ENCODE measurements around the gene HFM1.
"Not testable (repeated sequence)": the region's sequence is repeated elsewhere in the genome, so short reads cannot be mapped to it uniquely, and the experiment has no call there.

Gene HFM1

DNA sequence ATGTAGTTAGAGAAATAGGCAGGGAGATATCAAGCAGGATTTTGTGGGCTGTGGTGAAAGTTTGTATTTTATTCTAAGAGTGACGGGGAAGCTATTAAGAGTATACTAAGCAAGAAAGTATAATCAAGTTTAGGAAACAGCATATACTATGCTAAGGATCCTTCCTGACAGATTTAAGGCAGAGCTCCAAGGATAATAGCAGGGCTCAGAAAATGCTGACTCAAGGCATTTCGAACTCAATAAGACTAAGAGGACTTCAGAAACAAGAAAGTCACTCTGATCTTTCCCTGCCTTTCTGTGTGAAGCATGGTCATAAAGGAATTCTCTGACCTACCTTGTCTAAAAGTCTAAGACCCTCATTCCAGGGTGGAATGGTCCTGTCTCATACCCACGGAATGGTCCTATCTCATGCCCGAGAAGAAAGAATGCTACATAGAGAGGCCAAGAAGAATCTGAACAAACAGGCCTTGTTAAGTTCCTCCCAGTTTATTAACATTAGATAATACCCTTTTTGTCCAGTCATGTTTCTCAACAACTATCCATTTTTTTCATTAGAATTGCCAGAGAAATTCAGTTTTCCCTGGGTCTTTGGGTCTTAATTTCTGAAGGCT lies 59.1 kb downstream of the HFM1 start:
- DNase-seq: no peak

DNA sequence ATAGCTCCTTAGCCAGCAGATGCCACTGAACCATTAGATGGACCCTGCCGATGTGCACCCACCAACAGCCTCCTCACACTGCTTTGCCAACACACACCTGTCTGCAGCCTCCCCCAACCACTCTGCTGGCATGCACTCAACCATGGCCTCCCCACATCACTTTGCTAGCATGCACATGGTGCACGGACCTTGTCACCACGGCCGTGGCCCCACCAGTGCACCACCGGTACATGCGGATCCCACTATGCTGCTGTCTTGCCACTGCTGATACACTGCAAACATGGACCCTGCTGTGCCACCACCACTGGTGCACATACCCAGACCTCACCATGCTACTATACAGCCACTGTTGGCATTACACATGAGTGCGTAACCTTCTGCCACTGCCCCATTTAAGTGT lies 66.1 kb downstream of the HFM1 start:
- no peak for DNase-seq

DNA sequence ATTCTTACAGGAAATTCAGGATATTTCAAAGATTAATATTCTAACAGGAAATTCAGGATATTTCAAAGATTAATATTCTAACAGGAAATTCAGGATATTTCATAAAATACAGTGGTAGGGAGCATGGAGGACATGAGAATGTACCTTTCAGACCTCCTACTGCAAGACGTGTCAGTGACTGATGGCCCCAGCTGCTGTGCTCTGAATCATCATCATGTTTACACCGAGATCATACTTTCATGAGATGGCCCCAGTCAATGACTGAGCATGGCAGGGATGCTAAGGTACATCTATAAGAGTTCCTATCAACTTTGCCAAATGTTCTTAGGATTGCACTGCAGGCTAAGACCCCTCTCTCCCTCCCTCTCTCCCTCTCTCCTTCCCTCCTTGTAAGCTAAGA lies 69.0 kb downstream of the HFM1 start:
- DNase-seq: no peak

DNA sequence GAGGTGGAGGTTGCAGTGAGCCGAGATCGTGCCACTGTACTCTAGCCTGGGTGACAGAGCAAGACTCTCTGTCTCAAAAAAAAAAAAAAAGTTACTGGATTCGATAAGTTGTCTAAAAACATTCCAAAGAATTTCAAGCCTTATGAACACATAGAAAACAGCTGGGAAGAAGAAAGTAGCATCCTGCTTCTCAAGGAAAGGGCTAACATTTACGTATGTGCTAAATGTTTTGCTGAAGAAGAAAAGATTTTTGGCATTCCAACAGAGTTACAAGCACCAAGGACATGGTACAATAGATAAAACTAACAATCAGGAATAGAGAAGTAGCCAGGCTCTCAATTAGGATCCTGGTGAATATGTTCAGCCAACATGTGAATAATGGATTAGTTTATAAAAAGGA lies 69.8 kb downstream of the HFM1 start:
- DNase-seq: no peak

DNA sequence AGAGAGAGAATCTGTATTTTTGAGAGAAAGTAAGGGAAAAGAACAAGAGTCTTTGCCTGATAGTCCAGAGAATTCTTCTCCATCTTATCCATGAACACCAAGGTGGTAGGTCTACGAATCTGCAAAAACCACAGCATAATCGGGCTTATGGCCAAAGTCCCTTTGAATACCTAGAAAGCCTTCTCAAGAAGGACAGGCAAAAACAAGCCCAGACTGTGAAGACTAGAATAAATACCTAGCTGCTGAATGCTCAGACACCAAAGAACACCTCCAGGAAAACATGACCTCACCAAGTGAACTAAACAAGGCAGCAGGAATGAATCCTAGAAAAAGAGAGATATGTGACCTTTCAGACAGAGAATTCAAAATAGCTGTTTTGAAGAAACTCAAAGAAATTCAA lies 79.2 kb downstream of the HFM1 start:
- DNase-seq: no peak

DNA sequence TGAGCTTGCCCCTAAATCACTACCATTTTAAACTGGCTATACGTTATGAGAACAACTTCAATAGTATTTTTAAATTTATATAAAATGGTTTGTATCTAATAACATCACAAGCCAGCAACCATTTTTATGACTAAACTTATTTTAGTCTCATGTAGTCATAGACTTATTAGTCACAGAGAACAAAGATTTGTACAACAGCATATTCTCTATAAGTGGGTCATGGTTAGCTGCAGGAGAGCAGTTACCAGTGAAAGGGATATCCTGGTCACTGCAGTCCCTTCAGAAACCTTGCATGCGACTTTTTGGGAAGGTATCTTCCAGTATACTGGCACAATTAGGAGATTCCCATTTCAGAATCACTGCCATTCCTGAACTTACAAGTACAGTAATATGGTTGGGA lies 90.0 kb downstream of the HFM1 start:
- no peak for DNase-seq

DNA sequence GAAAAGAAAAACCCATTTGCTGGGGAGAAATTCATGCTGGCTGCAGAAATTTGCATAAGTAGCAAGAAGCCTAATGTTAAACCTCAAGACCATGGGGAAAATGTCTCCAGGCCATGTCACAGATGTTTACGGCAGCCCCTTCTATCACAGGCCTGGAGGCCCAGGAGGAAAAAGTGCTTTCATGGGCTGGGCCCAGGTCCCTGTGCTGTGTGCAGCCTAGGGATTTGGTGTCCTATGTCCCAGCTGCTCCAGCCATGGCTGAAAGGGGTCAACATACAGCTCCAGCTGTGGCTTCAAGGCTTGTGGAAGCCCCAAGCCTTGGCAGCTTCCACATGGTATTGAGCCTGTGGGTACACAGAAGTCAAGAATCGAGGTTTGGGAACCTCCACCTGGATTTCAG lies 93.0 kb downstream of the HFM1 start:
- DNase-seq: no peak

DNA sequence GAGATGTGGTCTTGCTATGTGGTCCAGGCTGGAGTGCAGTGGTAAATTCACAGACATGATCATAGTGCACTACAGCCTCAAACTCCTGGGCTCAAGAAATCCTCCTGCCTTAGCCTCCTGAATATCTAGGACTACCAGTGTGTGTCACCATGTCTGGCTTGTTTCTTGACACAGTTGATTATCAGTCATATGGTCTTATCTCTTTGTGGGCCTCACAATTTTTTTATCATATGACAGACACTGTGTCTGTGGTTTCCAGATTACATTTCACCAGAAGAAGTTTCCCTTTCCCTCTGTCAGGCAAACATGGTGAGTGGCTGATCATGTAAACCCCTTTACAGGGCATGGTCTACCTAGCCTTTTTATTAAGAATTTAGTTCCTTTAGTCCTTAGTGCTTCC lies 96.1 kb downstream of the HFM1 start:
- DNase-seq: no peak

DNA sequence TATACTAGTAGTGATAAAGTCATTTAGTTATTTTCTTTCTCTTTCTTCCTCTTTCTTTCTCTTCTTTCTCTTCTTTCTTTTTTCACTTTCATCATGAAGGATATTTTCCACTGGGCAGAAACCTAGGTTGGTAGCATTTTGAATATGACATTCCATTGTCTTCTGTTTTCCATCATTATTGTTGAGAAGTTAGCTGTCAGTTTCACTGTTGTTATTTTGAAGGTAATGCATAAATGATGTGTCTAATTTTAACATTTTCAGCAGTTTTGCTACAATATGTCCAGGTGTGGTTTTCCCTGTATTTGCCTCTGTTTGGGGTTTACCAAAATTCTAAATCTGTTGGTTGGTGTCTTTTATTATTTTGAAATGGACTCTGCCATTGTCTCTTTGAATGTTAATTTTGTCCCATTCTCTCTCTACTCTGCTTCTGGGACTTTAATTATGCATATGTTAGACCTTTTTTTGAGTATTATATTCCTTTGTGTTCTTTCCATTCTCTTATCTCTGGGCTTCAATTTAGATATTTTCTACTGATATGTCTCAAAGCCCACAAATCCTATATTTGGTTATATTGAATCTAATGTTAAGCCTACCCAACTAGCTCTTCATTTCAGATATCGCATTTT lies 96.7 kb downstream of the HFM1 start:
- DNase-seq: no peak

DNA sequence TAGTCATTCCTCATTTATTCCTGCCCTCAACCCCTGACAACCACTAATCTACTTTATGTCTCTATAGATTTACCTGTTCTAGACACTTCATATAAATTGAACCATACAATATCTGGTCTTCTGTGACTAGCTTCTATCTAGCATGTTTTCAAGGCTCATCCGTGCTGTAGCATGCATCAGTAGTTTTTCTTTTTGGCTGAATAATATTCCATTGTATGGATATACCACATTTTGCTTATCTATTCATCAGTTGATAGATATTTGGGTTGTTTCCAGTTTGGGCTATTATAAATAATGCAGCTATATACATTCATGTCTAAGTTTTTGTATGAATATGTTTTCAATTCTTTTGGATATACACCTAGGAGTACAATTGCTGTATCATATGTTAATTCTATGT lies 101.5 kb downstream of the HFM1 start:
- no peak for DNase-seq

DNA sequence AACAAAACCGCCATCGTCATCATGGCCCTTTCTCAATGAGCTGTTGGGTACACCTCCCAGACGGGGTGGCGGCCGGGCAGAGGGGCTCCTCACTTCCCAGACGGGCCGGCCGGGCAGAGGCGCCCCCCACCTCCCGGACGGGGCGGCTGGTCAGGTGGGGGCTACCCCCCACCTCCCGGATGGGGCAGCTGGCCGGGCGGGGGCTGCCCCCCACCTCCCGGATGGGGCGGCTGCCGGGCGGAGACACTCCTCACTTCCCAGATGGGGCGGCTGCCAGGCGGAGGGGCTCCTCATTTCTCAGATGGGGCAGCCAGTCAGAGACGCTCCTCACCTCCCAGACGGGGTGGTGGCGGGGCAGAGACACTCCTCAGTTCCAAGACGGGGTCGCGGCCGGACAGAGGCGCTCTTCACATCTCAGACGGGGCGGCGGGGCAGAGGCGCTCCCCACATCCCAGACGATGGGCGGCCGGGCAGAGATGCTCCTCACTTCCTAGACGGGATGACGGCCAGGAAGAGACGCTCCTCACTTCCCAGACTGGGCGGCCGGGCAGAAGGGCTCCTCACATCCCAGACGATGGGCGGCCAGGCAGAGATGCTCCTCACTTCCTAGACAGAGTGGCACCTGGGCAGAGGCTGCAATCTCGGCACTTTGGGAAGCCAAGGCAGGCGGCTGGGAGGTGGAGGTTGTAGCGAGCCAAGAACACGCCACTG lies 115.6 kb downstream of the HFM1 start:
- not testable (repeated sequence) for DNase-seq

DNA sequence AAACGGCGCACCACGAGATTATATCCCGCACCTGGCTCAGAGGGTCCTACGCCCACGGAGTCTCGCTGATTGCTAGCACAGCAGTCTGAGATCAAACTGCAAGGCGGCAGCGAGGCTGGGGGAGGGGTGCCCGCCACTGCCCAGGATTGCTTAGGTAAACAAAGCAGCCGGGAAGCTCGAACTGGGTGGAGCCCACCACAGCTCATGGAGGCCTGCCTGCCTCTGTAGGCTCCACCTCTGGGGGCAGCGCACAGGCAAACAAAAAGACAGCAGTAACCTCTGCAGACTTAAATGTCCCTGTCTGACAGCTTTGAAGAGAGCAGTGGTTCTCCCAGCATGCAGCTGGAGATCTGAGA lies 117.7 kb downstream of the HFM1 start:
- not testable (repeated sequence) for DNase-seq

DNA sequence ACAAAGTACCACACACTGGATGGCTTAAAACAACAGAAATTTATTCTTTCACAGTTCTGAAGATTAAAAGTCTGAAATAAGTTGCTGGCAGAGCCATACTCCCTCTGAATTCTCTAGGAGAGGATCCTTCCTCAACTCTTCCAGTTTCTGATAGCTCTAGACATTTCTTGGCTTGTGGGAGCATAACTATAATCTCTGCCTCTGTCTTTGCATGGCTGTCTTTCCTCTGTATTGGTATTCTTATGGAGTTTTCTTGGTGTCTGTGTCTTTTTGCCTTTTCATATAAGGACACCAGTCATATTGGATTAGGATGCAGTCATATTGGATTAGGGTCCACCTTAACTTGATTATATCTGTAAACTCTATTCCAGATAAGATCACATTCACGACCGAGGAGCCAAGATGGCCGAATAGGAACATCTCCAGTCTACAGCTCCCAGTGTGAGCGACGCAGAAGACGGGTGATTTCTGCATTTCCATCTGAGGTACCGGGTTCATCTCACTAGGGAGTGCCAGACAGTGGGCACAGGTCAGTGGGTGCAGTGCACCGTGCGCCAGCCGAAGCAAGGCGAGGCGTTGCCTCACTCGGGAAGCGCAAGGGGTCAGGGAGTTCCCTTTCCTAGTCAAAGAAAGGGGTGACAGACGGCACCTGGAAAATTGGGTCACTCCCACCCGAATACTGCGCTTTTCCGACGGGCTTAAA lies 118.2 kb downstream of the HFM1 start:
- not testable (repeated sequence) for DNase-seq

DNA sequence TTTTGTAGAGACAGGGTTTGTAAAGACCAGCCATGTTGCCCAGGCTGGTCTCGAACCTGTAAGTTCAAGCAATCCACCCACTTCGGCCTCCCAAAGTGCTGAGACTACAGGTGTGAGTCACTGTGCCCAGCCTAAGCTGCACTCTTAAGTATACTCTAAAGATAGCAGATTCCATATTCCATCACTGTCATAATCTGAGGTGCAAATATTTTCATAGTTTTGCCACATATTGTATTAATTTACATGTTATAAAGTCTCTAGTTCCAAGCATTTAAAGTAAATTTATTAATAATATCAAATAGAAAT lies 121.3 kb downstream of the HFM1 start:
- no peak for DNase-seq

DNA sequence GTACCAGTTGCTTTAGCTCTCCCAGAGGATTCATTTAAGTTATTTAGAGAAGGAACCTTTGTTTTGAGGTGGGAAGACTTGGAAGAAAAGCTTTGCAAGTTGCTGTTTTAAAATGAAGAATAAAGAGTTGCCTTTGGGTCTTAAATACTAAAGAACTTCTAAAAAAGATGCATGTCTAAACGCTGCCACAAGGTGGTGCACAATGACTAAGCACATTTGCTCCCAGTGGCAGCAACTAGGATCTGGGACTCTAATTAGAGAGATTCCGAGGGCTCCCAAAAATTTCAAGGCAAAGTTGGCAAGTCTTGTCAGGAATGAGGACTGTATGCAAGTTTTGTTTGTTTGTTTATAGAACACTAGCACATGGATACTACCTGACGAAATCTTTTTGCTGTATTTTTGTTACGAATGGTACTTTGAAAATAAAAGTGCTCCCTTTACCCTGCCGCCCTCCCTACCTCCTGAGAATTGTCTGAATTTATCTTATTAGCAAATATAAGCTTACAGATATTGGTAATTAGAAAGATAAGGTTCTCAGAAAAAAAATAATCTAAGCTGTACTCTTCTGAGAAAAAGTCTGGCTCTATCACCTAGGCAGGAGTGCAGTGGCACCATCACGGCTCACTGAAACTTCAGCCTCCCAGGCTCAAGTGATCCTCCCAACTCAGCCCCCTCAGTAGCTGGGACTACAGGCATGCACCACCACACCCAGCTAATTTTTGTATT lies 121.8 kb downstream of the HFM1 start:
- DNase-seq: no peak

DNA sequence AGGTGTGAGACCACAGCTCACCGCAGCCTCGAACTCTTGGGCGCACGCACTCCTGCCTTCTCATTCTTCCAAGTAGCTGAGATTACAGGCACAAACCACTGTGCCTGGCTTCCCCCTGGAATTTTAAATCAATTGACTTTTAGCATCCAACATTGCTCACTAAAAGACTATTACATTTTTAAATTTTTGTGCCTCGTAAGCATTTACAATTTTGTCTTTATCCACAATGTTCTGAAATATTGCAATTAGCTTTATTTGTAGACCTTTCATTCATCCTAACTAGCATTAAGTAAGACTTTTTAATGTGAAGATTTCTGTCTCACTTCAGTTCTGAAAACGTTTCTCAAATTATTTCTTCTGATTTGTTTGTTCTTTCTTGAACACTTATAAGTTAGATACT lies 122.9 kb downstream of the HFM1 start:
- DNase-seq: no peak

DNA sequence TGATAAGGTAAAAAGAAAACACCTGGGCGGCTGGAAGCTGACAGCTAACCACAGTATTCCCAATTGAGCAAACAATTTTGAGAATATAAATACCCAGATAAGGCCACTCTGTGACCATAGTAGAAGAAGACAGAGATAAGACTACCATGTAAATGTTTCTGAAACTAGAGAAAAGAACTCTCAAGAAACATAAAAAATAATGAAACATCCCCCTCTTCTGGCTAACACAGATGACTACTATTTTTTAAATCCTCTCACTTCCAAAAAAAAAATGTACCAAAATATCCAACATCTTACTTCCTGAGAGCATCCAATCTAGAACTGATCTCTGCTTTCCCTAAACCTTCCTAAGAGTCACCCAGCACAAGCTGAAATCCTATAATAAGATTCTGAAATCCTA lies 125.9 kb downstream of the HFM1 start:
- no peak for DNase-seq

DNA sequence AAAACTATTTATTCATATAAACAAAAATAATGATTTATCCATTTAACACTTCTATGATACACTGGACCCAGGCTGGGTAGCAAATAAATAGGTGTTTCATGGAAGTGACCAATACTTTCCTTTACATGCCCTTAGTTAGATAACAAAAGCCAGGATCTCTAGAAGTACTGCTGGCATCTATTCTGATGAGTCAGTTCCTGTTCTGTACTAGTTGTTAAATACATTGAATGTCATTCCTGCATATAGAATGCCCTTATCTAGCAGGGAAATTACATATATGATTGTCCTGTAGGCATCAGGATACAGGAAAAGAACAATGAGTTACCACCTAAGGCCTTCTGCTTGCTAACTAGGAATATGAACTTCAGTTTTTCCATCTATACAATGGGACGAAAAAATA lies 130.8 kb downstream of the HFM1 start:
- no peak for DNase-seq

DNA sequence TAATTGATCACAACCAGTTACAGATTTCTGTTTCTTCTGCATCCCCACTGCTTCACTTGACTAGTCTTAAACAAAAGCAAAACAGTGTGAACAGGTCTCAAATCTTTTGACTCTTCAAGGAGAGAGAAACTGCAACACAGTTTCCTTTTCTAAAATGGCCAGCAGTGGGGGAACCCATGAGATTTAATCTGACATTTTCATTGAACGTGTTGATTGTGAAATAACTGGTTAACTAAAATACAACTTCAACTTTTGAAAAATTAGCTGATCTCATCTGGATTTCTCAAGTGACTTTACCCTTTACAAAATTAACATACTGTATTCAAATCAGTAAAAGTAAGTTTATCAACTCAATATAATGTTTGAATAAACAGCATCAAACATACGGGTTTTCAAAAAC lies 143.0 kb downstream of the HFM1 start:
- no peak for DNase-seq

DNA sequence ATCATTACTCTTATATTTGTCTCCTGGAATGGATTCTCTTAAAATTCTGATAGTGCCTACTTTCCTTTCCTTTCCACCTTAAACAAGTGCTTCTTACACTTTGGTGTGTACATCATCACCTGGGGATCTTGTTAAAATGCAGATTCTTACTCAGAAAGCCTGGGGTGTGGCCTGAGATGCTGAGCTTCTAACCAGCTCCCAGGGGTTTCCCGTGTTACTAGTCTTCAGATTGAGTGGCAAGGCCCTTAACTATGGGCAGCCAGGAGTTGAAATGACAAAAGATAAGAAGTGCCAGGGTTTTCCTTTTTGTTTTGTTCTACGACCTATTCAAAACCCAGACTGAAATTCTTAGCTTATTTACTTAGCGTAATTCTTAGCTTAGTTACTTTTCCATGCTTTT lies 159.2 kb downstream of the HFM1 start:
- DNase-seq: no peak

DNA sequence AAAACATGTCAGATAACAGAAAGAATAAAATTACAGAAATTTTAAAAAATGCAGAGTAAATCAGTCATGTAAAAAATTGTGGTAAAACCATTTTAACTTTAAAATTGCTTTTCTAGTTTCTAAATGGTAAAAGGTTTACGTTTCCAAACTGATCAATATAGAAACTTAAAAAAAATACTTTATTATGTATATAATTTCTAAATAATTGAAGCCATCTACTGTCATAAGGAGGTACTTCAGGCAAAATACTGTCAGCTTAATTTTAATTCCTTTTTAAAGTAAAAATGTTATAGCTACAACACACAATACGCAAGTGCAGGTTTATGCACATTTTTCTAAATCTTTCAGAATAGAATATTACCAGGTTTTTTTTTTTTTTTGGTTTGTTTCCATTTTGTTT lies 159.9 kb downstream of the HFM1 start:
- no peak for DNase-seq

DNA sequence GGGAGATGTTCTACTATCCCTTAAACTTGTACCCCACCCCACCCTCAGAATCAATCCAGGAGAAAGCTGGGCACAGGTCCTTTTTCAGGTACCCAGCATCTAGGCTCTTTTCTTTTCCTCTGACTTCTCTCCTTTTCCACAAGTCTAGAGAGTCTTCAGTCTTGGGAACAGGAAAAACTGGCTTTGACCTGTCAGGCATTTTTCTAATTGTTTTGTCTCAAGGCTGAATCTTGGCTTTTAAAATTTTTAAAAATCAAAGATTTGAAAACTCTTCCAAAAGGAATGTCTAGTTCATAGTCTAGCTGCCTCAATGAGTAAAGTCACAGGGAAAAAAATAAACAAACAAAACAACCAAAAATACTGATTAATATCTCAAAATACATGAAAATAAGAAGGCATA lies 161.5 kb downstream of the HFM1 start:
- DNase-seq: no peak

DNA sequence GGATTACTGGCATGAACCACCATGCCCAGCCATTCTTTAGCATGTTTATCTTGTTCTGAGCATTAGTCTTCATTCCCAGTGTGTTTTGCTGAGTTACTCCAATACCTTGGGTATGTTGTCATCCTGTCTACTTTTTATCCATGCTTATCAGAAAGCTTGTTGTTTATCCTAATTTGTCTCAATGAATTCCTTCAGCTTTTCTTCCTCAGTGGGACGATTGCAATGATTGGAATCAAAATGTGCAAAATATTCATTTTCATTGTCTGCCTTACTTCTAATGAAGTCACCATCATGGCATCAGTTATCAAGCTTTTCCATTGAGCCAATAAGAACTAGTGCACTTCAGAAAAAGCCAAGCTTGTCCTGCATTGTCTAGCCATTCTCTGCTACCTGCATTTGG lies 170.5 kb downstream of the HFM1 start:
- no peak for DNase-seq

DNA sequence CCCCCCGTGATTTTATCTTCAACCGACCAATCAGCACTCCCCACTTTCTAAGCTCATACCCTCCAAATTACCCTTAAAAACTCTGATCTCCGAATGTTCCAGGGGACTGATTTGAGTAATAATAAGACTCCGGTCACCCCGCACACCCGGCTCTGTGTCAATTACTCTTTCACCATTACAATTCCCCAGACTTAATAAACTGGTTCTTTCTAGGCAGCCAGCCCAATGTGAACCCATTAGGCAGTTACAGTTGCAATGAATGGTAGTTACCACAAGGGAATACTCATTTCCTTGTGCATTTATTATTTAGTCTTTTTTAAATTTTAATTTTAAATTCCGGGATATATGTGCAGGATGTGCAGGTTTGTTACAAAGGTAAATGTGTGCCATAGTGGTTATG lies 177.9 kb downstream of the HFM1 start:
- no peak for DNase-seq
